GM23248 (cell line): ENCODE data around the gene HYAL4. TPM values are rescaled to one million over a fixed set of nuclear protein-coding genes. Genes with fewer than 3 reads are reported as not detected.
"Not testable (repeated sequence)": the region's sequence is repeated elsewhere in the genome, so short reads cannot be mapped to it uniquely, and the experiment has no call there.

Experiments used
- DNase-seq: peaks from one replicate; pipeline ENCODE4 v3.0.0-alpha.2; 2015
- H2AFZ ChIP-seq: fragments of 200-600 bp; sonication (generic); 2 replicates; pipeline ENCODE4 v1.6.1; 2016; ENCODE audit warnings: antibody characterized with exemption
- H3F3A ChIP-seq: fragments of 200-600 bp; sonication (generic); 2 replicates; pipeline ENCODE4 v1.6.1; 2016; ENCODE audit warnings: mild to moderate bottlenecking, antibody characterized with exemption, mixed run types; ENCODE audit not compliant: insufficient read depth
- H3K27ac ChIP-seq: fragments of 200-600 bp; sonication (generic); 2 replicates; pipeline ENCODE4 v1.5.1; 2016; ENCODE audit warnings: mild to moderate bottlenecking
- H3K27me3 ChIP-seq: fragments of 200-600 bp; sonication (generic); replicated peaks from 2 replicates; pipeline ENCODE4 v1.6.1; 2016; ENCODE audit warnings: mild to moderate bottlenecking; ENCODE audit not compliant: insufficient read depth
- H3K36me3 ChIP-seq: fragments of 200-600 bp; sonication (generic); 2 replicates; pipeline ENCODE4 v1.6.1; 2016; ENCODE audit warnings: low read depth, mild to moderate bottlenecking
- H3K4me1 ChIP-seq: fragments of 200-600 bp; sonication (generic); 2 replicates; pipeline ENCODE4 v1.6.1; 2016; ENCODE audit warnings: mild to moderate bottlenecking; ENCODE audit not compliant: insufficient read depth
- H3K4me2 ChIP-seq: fragments of 200-600 bp; sonication (generic); one replicate; pipeline ENCODE4 v1.6.1; 2016; ENCODE audit warnings: mild to moderate bottlenecking; ENCODE audit not compliant: unreplicated experiment
- H3K4me3 ChIP-seq: fragments of 200-600 bp; sonication (generic); 2 replicates; pipeline ENCODE4 v1.5.1; 2016; ENCODE audit warnings: mild to moderate bottlenecking
- H3K79me2 ChIP-seq: fragments of 200-600 bp; sonication (generic); 2 replicates; pipeline ENCODE4 v1.6.1; 2016; ENCODE audit warnings: mild to moderate bottlenecking; ENCODE audit not compliant: insufficient read depth
- H3K9ac ChIP-seq: fragments of 200-600 bp; sonication (generic); 2 replicates; pipeline ENCODE4 v1.6.1; 2016; ENCODE audit warnings: mild to moderate bottlenecking
- H3K9me2 ChIP-seq: fragments of 200-600 bp; sonication (generic); 2 replicates; pipeline ENCODE4 v1.6.1; 2016; ENCODE audit warnings: mixed run types, mild to moderate bottlenecking, moderate library complexity; ENCODE audit not compliant: insufficient read depth
- H3K9me3 ChIP-seq: fragments of 200-600 bp; sonication (generic); one replicate; pipeline ENCODE4 v1.6.1; 2017; ENCODE audit warnings: low read depth
- H4K20me1 ChIP-seq: fragments of 200-600 bp; sonication (generic); 2 replicates; pipeline ENCODE4 v1.6.0; 2016; ENCODE audit not compliant: insufficient read depth
- EZH2 ChIP-seq: fragments of 200-600 bp; sonication (generic); IDR thresholded peaks from 2 replicates; pipeline ENCODE4 v1.6.1; 2018; ENCODE audit warnings: antibody characterized with exemption, mild to moderate bottlenecking; ENCODE audit not compliant: insufficient read depth, poor library complexity, severe bottlenecking
- EZH2phosphoT487 ChIP-seq: fragments of 200-600 bp; sonication (generic); IDR thresholded peaks from 2 replicates; pipeline ENCODE4 v1.6.1; 2018; ENCODE audit warnings: antibody characterized with exemption, moderate library complexity, mild to moderate bottlenecking, low read depth; ENCODE audit not compliant: insufficient read depth
- WGBS, 2 experiments: methylation state at CpG; one replicate each; pipeline ENCODE4 v1.1.6; 2015 to 2017; ENCODE audit warnings: low lambda C conversion rate in 2 of 2, low coverage in 1 of 2; ENCODE audit errors: missing lambda C conversion rate in 2 of 2; 5-methylcytosine and 5-hydroxymethylcytosine counted together
- in situ Hi-C: fragments of 300-500 bp; cut with MboI; formaldehyde crosslinking; loops from 2 replicates; pipeline ENCODE4 v1.15.0; 2020
- polyA plus RNA-seq: library from polyadenylated mRNA; unstranded; fragments of >200 nt; fragmentation: Nextera tagmentation; extraction: Ambion mirVana; gene quantifications from 2 replicates; pipeline ENCODE4 v1.2.1, GENCODE V29; 2016
- total RNA-seq: library from RNA; depleted of rRNA; stranded (reverse); fragments of >200 nt; shearing (Covaris generic); gene quantifications from 2 replicates; pipeline ENCODE4 v1.2.3, GENCODE V29; 2014

The HYAL4 gene
- total and polyA plus RNA-seq, 2 experiments from 2014 or later, result not detected

GRCh38 chr7:123883154-123883553, 38.2 kb downstream of the HYAL4 start:
- Histone ChIP-seq H3K4me1 (no peaks in the 10 kb centered on the region), H3K79me2 (no peaks in the 10 kb centered on the region), H2AFZ (no peak overlapping the region), H3K4me3 (no peak overlapping the region), H3K27ac (no peak overlapping the region), H3F3A (no peaks in the 10 kb centered on the region), H3K27me3 (no peaks in the 10 kb centered on the region), H3K9me3 (no peaks in the 10 kb centered on the region), H3K36me3 (no peaks in the 10 kb centered on the region), H4K20me1 (no peaks in the 10 kb centered on the region), H3K9me2 (no peaks in the 10 kb centered on the region; the same call in 1 of the 2 replicates), H3K4me2 (no peak overlapping the region), H3K9ac (no peak overlapping the region)
- in situ Hi-C loops, result no loop called here
- no peak for TF ChIP-seq EZH2
- no peak for TF ChIP-seq EZH2phosphoT487
- DNase-seq, result no peak

GRCh38 chr7:123888192-123888591, 43.2 kb downstream of the HYAL4 start:
- no peaks in the 10 kb centered on the region for H3K27me3 ChIP-seq
- in situ Hi-C loops, result no loop called here
- no peaks in the 10 kb centered on the region for H3K79me2 ChIP-seq
- H3K27ac ChIP-seq, result no peak overlapping the region
- no peaks in the 10 kb centered on the region for H3K4me1 ChIP-seq
- H3K36me3 ChIP-seq, result no peaks in the 10 kb centered on the region
- H3F3A ChIP-seq, result no peaks in the 10 kb centered on the region
- TF ChIP-seq EZH2 (no peak), EZH2phosphoT487 (no peak)
- H3K4me3 ChIP-seq, result no peak overlapping the region
- DNase-seq, result no peak
- H2AFZ ChIP-seq, result no peak overlapping the region
- no peak overlapping the region for H3K4me2 ChIP-seq
- no peaks in the 10 kb centered on the region for H3K9me2 ChIP-seq
- H3K9ac ChIP-seq, result no peak overlapping the region
- no peaks in the 10 kb centered on the region for H3K9me3 ChIP-seq
- no peaks in the 10 kb centered on the region for H4K20me1 ChIP-seq

GRCh38 chr7:123894753-123895152, 49.8 kb downstream of the HYAL4 start:
- H3K9me2 ChIP-seq, H3K4me1 ChIP-seq, H3F3A ChIP-seq, H3K9ac ChIP-seq, H3K79me2 ChIP-seq, in situ Hi-C loops, H3K36me3 ChIP-seq, H2AFZ ChIP-seq, H3K27ac ChIP-seq, H4K20me1 ChIP-seq, DNase-seq, H3K9me3 ChIP-seq, H3K27me3 ChIP-seq, H3K4me2 ChIP-seq, H3K4me3 ChIP-seq: not testable (repeated sequence)
- 43 to 45% methylated on average over 9 to 10 of the region's 10 CpGs for WGBS, 2 experiments

GRCh38 chr7:123901101-123901500, 56.1 kb downstream of the HYAL4 start:
- no peaks in the 10 kb centered on the region for H3K9me2 ChIP-seq
- H4K20me1 ChIP-seq, result no peaks in the 10 kb centered on the region
- H3F3A ChIP-seq, result no peaks in the 10 kb centered on the region
- H3K79me2 ChIP-seq, result no peaks in the 10 kb centered on the region
- H3K27ac ChIP-seq, result no peak overlapping the region
- no peaks in the 10 kb centered on the region for H3K36me3 ChIP-seq
- in situ Hi-C loops, result no loop called here
- no peaks in the 10 kb centered on the region for H3K4me1 ChIP-seq
- no peaks in the 10 kb centered on the region for H3K27me3 ChIP-seq
- no peak overlapping the region for H3K4me3 ChIP-seq
- H3K4me2 ChIP-seq, result no peak overlapping the region
- 4 to 5% methylated on average over 1 of the region's 1 CpG for WGBS, 2 experiments
- H3K9me3 ChIP-seq, result no peaks in the 10 kb centered on the region
- no peak for TF ChIP-seq EZH2phosphoT487
- no peak for TF ChIP-seq EZH2
- DNase-seq, result no peak
- H3K9ac ChIP-seq, result no peak overlapping the region
- H2AFZ ChIP-seq, result no peak overlapping the region

- in situ Hi-C loops, result no loop called here
These were observed 60.7 kb downstream of the HYAL4 start for GRCh38 chr7:123905714-123906113.

More at GRCh38 chr7:123905714-123906113, 60.7 kb downstream of the HYAL4 start:
- Histone ChIP-seq H3K4me2 (no peak overlapping the region), H3F3A (no peaks in the 10 kb centered on the region), H2AFZ (no peak overlapping the region), H3K4me1 (no peaks in the 10 kb centered on the region), H3K27me3 (no peaks in the 10 kb centered on the region), H3K9ac (no peak overlapping the region), H4K20me1 (no peaks in the 10 kb centered on the region), H3K9me3 (no peaks in the 10 kb centered on the region), H3K4me3 (no peak overlapping the region), H3K79me2 (no peaks in the 10 kb centered on the region), H3K9me2 (no peaks in the 10 kb centered on the region), H3K27ac (no peak overlapping the region), H3K36me3 (no peaks in the 10 kb centered on the region)
- TF ChIP-seq EZH2phosphoT487, result no peak
- DNase-seq, result no peak
